ENCODE results near the gene CUL1. TPM values are rescaled to one million over a fixed set of nuclear protein-coding genes. Genes with fewer than 3 reads are reported as not detected.
"Not testable (repeated sequence)": the region's sequence is repeated elsewhere in the genome, so short reads cannot be mapped to it uniquely, and the experiment has no call there.

The CUL1 gene
- polyA plus RNA-seq, 1 donor from 2014 or later: 77.5 TPM

- no peaks in the 10 kb centered on the region for H3F3A ChIP-seq (ENCODE audit: insufficient read depth, low read length, poor library complexity, severe bottlenecking)
- H3K9ac ChIP-seq (ENCODE audit: low read length): no peak overlapping the region
- H3K27me3 ChIP-seq (ENCODE audit: insufficient read depth, low read depth, low read length): no peaks in the 10 kb centered on the region
- no peak for TF ChIP-seq MXI1 (conservative IDR thresholded peaks at IDR 0.05; ENCODE audit: poor library complexity, severe bottlenecking)
- TF ChIP-seq, protein P1, sequence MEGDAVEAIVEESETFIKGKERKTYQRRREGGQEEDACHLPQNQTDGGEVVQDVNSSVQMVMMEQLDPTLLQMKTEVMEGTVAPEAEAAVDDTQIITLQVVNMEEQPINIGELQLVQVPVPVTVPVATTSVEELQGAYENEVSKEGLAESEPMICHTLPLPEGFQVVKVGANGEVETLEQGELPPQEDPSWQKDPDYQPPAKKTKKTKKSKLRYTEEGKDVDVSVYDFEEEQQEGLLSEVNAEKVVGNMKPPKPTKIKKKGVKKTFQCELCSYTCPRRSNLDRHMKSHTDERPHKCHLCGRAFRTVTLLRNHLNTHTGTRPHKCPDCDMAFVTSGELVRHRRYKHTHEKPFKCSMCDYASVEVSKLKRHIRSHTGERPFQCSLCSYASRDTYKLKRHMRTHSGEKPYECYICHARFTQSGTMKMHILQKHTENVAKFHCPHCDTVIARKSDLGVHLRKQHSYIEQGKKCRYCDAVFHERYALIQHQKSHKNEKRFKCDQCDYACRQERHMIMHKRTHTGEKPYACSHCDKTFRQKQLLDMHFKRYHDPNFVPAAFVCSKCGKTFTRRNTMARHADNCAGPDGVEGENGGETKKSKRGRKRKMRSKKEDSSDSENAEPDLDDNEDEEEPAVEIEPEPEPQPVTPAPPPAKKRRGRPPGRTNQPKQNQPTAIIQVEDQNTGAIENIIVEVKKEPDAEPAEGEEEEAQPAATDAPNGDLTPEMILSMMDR (IDR thresholded peaks at IDR 0.05; ENCODE audit: poor library complexity, severe bottlenecking): no peak
- no peak for TF ChIP-seq RAD21 (conservative IDR thresholded peaks at IDR 0.05)
- TF ChIP-seq SMC3 (conservative IDR thresholded peaks at IDR 0.05; ENCODE audit: poor library complexity): no peak
- TF ChIP-seq POLR2AphosphoS5 (IDR thresholded peaks at IDR 0.05): no peak
- no peak for TF ChIP-seq EP300 (conservative IDR thresholded peaks at IDR 0.05; ENCODE audit: poor library complexity, severe bottlenecking)
- TF ChIP-seq TAF1 (IDR thresholded peaks at IDR 0.05; ENCODE audit: low read depth): no peak
- no peak for TF ChIP-seq EZH2 (IDR thresholded peaks at IDR 0.05; ENCODE audit: borderline replicate concordance, insufficient read depth, low read length, poor library complexity, severe bottlenecking)
- no peak for TF ChIP-seq REST (IDR thresholded peaks at IDR 0.05; ENCODE audit: borderline replicate concordance)
- H3K79me2 ChIP-seq (replicated peaks; ENCODE audit: insufficient read depth, low read length): peaks cover 85% of the 10 kb centered on the region
- H3K4me2 ChIP-seq (ENCODE audit: low read length): no peak overlapping the region
- no peak overlapping the region for H2AFZ ChIP-seq (ENCODE audit: low read depth, low read length)
- H3K9me2 ChIP-seq (ENCODE audit: insufficient read depth, low read length): no peaks in the 10 kb centered on the region
- no peaks in the 10 kb centered on the region for H3K9me3 ChIP-seq (ENCODE audit: low read length)
- no peak overlapping the region for H3K27ac ChIP-seq (ENCODE audit: low read length)
- no peaks in the 10 kb centered on the region for H4K20me1 ChIP-seq (ENCODE audit: insufficient read depth)
- no peaks in the 10 kb centered on the region for H3K36me3 ChIP-seq (ENCODE audit: insufficient read depth, low read length)
- no peak overlapping the region for H3K4me3 ChIP-seq (ENCODE audit: low read length)
Observed at GRCh38 chr7:148702876-148703670, 4.4 kb downstream of the CUL1 start.

DNA sequence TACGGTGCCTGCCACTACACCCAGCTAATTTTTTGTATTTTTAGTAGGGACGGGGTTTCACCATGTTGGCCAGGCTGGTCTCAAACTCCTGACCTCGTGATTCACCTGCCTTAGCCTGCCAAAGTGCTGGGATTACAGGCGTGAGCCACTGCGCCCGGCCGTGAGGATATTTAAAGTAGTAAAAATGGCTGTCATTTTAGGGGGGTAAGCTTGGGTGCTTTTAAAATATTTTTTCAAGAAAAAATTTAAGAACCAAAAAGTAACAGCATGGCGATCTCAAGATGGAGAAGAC, 4.9 kb downstream of the CUL1 start:
- H3K27ac ChIP-seq (ENCODE audit: low read length); H3K4me3 ChIP-seq (ENCODE audit: low read length); H3K9me3 ChIP-seq (ENCODE audit: low read length); H3F3A ChIP-seq (ENCODE audit: insufficient read depth, low read length, poor library complexity, severe bottlenecking); H3K36me3 ChIP-seq (ENCODE audit: insufficient read depth, low read length); H3K9me2 ChIP-seq (ENCODE audit: insufficient read depth, low read length); H2AFZ ChIP-seq (ENCODE audit: low read depth, low read length); H3K4me2 ChIP-seq (ENCODE audit: low read length); H4K20me1 ChIP-seq (ENCODE audit: insufficient read depth); H3K9ac ChIP-seq (ENCODE audit: low read length); H3K27me3 ChIP-seq (ENCODE audit: insufficient read depth, low read depth, low read length): not testable (repeated sequence)
- peaks cover 89% of the 10 kb centered on the region for H3K79me2 ChIP-seq (replicated peaks; ENCODE audit: insufficient read depth, low read length)
